ENCODE data around the gene BANP. TPM values are rescaled to one million over a fixed set of nuclear protein-coding genes. Genes with fewer than 3 reads are reported as not detected.

The BANP gene
- total and polyA plus RNA-seq, 2 donors (not counting 3 experiments of a cell fraction or from before 2014, with no cell fraction given): 22.4 to 33.8 TPM

DNA sequence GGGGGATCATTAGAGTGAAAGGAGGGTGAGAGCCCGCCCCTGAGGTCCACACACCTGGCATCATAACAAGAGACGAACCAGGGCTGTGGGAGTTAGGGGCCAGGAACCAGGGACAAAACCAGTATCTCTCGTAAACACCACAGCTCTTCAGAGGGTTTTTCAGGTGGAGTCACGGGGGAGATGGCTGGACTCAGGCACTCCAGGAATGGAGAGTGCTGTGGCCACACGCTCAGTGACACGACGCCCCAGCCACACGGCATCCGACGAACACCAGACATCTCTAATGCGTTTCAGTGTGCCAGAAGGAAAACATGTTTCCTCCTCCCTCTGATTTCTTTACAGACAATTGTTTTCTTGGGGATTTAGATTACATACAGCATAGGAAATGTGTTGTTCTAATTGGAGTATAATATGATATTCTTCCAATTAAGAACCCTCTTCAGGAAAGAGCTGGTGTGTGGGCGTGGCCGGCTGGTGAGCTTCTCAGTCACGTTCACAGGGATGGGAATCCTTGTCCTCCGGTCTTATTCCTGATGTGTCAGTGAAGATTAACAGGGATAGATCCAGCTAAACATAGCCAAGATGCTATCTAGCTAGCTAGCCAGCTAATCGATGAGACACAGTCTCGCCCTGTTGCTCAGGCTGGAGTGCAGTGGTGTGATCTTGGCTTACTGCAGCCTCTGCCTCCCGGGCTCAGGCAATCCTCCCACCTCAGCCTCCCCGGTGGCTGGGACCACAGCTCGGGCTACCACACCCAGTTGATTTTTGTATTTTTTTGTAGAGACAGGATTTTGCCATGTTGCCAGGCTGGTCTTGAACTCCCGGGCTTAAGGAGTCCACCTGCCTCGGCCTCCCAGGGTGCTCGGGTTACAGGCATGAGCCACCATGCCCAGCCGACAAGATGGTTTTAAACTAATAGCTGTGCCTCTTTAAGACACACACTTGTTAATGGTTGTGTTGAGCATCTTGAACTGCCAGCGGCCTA lies 98.6 kb downstream of the BANP start:
- intact Hi-C loops (cut with micrococcal nuclease): no loop called here
- Histone ChIP-seq H3K27ac (ENCODE audit: insufficient read depth, low read depth, low read length) (no peak overlapping the region), H3K4me1 (ENCODE audit: control insufficient read depth, extremely low read depth, insufficient read depth, low read length) (no peaks in the 10 kb centered on the region), H3K36me3 (ENCODE audit: control insufficient read depth in 2 of 2, extremely low read depth in 1 of 2, insufficient read depth in 2 of 2, low read length in 2 of 2) (peaks cover 0 to 5% of the 10 kb centered on the region in 2 experiments), H4K20me1 (replicated peaks; ENCODE audit: control insufficient read depth, extremely low read depth, insufficient read depth, low read length) (no peaks in the 10 kb centered on the region), H3K27me3 (ENCODE audit: control insufficient read depth in 2 of 2, insufficient read depth in 2 of 2, low read length in 2 of 2) (no peaks in the 10 kb centered on the region), H3K79me2 (ENCODE audit: control insufficient read depth, insufficient read depth, low read length) (no peaks in the 10 kb centered on the region), H2AFZ (ENCODE audit: low read depth, low read length) (no peak overlapping the region), H3K9me3 (replicated peaks; ENCODE audit: control insufficient read depth, insufficient read depth, low read length) (no peaks in the 10 kb centered on the region), H3K4me3 (replicated peaks in 1 of 3; ENCODE audit: insufficient read depth in 1 of 3, low read depth in 1 of 3, low read length in 3 of 3) (no peak overlapping the region), H3K4me2 (ENCODE audit: insufficient read depth, low read length) (no peak overlapping the region), H3K9me1 (replicated peaks; ENCODE audit: control insufficient read depth, extremely low read depth, insufficient read depth, low read length) (no peaks in the 10 kb centered on the region), H3K9ac (replicated peaks; ENCODE audit: extremely low read depth, insufficient read depth, low read length) (no peak overlapping the region)
- DNase-seq (ENCODE audit: low read depth, low spot score) (no peak), FAIRE-seq (no peak)
- no TSS peak for BruUV-seq (replicated peaks)
- ChIA-PET POLR2A (no interaction called here), CTCF (interaction anchor here (0.9 to 1.0 kb wide), 2 partner anchors 11 to 13 kb away, joined by 3 read pairs; no protein-coding TSS in a partner anchor)
- dilution Hi-C loops (cut with MboI; ENCODE audit: extremely low pct_ligation_motif_present, low sequenced_read_pairs): no loop called here
- TF ChIP-seq, protein P1, sequence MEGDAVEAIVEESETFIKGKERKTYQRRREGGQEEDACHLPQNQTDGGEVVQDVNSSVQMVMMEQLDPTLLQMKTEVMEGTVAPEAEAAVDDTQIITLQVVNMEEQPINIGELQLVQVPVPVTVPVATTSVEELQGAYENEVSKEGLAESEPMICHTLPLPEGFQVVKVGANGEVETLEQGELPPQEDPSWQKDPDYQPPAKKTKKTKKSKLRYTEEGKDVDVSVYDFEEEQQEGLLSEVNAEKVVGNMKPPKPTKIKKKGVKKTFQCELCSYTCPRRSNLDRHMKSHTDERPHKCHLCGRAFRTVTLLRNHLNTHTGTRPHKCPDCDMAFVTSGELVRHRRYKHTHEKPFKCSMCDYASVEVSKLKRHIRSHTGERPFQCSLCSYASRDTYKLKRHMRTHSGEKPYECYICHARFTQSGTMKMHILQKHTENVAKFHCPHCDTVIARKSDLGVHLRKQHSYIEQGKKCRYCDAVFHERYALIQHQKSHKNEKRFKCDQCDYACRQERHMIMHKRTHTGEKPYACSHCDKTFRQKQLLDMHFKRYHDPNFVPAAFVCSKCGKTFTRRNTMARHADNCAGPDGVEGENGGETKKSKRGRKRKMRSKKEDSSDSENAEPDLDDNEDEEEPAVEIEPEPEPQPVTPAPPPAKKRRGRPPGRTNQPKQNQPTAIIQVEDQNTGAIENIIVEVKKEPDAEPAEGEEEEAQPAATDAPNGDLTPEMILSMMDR (IDR thresholded peaks at IDR 0.05; ENCODE audit: extremely low read depth in 1 of 2, insufficient read depth in 1 of 2, low read depth in 1 of 2, low read length in 2 of 2): no peak
- TF ChIP-seq GATA2 (IDR thresholded peaks at IDR 0.05; ENCODE audit: insufficient read depth, insufficient read length, low read depth, low read length) (no peak), FOS (IDR thresholded peaks at IDR 0.05; ENCODE audit: borderline replicate concordance, insufficient read depth, low read length) (no peak), POLR2AphosphoS5 (IDR thresholded peaks at IDR 0.05; ENCODE audit: insufficient read depth, low read depth, low read length) (no peak), POLR2A (IDR thresholded peaks at IDR 0.05; ENCODE audit: low read depth, low read length) (no peak)

All from endothelial cell of umbilical vein (primary cell).